KOPT-K1 (cell line): Measurements from ENCODE around the gene ZNF540.
"Not testable (repeated sequence)": the region's sequence is repeated elsewhere in the genome, so short reads cannot be mapped to it uniquely, and the experiment has no call there.

Experiments used
- H3K27ac ChIP-seq: fragments of 200-600 bp; sonication (generic); 2 replicates; pipeline ENCODE4 v1.5.1; 2016; ENCODE audit warnings: antibody characterized with exemption, mild to moderate bottlenecking, low read depth, low read length; ENCODE audit not compliant: poor library complexity, severe bottlenecking
- H3K36me3 ChIP-seq: fragments of 200-600 bp; sonication (generic); 2 replicates; pipeline ENCODE4 v1.5.1; 2017; ENCODE audit warnings: antibody characterized with exemption, mild to moderate bottlenecking, low read length, moderate library complexity; ENCODE audit not compliant: insufficient read depth
- H3K9me3 ChIP-seq: fragments of 200-600 bp; sonication (generic); 2 replicates; pipeline ENCODE4 v1.5.1; 2017; ENCODE audit warnings: antibody characterized with exemption, low read length, mild to moderate bottlenecking; ENCODE audit not compliant: insufficient read depth, poor library complexity, severe bottlenecking

Gene ZNF540

DNA sequence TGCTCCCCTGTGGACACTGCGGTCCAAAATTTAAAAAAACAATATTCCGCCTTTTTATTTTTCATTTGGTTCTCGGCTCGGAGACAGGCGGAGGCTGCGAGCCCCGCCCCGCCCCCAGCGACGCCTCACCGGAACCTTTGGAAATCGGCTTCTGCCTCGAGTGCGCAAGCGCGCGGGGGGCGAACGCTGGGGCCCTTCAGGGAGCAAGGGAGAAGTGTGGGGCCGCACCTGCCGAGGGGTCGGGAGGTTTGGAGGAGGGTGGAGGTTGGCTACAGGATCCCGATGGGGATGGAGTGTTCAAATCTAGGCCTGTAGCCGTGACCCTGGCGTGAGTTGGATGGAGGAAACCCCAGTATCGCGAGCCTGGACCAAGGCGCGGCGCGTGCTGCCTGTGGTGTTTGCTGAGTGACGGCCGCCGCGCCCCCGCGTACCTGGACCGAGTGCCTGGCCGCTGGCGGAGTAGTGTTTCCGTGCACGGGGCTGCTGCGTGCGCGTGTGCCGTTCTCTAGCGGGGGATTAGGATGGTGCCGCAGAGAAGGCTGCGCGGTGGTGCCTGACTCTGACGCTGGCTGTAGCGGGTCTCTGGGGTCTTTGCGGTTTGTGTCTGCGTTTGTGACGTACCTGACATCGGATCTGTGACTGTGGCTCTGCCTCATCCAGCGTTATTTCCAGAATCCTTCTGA lies 61.2 kb downstream of the ZNF540 start:
- Histone ChIP-seq H3K36me3 (peaks cover 31% of the 10 kb centered on the region), H3K27ac (peak overlapping the region; percentile 91), H3K9me3 (peaks cover 25% of the 10 kb centered on the region)

- Histone ChIP-seq H3K9me3 (peaks cover 16% of the 10 kb centered on the region), H3K36me3 (peaks cover 18% of the 10 kb centered on the region)
- H3K27ac ChIP-seq: not testable (repeated sequence)
Measured at GRCh38 chr19:37657157-37657556, 62.5 kb downstream of the ZNF540 start.
